ENCODE measurements around the gene C1RL.

Gene C1RL, protein sequence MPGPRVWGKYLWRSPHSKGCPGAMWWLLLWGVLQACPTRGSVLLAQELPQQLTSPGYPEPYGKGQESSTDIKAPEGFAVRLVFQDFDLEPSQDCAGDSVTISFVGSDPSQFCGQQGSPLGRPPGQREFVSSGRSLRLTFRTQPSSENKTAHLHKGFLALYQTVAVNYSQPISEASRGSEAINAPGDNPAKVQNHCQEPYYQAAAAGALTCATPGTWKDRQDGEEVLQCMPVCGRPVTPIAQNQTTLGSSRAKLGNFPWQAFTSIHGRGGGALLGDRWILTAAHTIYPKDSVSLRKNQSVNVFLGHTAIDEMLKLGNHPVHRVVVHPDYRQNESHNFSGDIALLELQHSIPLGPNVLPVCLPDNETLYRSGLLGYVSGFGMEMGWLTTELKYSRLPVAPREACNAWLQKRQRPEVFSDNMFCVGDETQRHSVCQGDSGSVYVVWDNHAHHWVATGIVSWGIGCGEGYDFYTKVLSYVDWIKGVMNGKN

DNA sequence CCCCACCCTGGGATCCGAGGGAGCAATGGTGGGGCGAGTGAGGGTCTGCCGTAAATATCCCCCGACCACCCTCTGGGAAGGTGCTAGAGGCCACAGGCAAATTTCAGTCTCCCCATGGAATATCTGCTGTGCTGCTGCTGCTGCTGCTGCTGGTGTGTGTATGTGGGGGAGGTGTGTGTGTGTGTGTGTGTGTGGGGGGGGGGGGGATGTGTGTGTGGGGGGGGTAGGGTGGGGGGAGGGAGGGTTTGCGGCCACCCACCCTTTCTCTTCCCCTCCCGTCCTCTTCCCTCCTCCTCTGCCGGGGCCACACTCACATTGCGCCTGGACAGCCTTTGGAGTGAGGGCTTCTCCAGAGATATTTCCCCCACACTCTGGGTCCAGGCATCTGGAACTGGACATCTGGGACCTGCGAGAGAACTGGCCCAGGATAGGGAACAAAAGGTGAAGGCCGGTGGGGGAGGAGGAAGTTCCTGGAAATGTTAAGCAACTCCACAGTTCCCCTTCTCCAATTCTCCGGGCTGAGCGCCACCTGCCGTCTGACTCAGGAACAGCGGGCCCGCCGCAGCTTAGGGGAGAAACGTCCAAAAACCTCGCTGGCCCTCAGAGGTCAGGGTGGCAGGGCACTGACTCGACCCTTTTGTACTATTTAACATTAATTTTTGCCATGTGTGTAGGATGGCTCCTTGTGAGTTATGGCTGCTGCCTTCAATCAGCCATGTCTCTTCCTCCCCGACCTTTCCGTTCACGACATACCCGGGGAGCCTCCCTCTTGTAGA is at the start of gene C1RL:
Gene C1RL (minus strand): TSS at position 419 of the 776 bp plus-strand sequence. CDS start 34 bp downstream, at position 385.
- Mint-ChIP-seq H3K4me1 (peaks cover 55% of the 10 kb centered on the region), H3K27me3 (no peaks in the 10 kb centered on the region), H3K27ac (peak within 1 kb of the TSS; percentile 97 to 98), H3K9me3 (peaks cover 13 to 16% of the 10 kb centered on the region in 2 donors), H3K4me3 (peak within 1 kb of the TSS; percentile 92 to 98)
- peak; percentile 32 for ATAC-seq
- DNase-seq = peak; percentile 77 to 80

DNA sequence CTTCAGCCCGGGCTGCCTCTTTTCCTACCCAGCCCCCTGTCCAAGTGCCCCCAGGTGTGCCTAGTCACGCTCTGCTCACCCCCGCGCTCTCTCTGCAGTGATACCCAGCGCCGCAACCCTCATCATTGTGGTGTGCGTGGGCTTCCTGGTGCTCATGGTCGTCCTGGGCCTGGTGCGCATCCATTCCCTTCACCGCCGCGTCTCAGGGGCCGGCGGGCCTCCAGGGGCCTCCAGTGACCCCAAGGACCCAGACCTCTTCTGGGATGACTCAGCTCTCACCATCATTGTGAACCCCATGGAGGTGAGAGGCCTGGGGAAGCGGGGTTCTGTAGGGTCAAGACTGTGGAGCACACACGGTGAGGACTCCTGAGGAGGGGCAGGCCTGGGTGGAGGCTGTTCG is 48.4 kb upstream of the C1RL start:
- Mint-ChIP-seq H3K4me1 (peaks cover 3% of the 10 kb centered on the region), H3K4me3 (no peak overlapping the region), H3K27ac (peak overlapping the region; percentile 66 to 86), H3K27me3 (peaks cover 11% of the 10 kb centered on the region), H3K9me3 (no peaks in the 10 kb centered on the region)
- DNase-seq = no peak
- no peak for ATAC-seq

DNA sequence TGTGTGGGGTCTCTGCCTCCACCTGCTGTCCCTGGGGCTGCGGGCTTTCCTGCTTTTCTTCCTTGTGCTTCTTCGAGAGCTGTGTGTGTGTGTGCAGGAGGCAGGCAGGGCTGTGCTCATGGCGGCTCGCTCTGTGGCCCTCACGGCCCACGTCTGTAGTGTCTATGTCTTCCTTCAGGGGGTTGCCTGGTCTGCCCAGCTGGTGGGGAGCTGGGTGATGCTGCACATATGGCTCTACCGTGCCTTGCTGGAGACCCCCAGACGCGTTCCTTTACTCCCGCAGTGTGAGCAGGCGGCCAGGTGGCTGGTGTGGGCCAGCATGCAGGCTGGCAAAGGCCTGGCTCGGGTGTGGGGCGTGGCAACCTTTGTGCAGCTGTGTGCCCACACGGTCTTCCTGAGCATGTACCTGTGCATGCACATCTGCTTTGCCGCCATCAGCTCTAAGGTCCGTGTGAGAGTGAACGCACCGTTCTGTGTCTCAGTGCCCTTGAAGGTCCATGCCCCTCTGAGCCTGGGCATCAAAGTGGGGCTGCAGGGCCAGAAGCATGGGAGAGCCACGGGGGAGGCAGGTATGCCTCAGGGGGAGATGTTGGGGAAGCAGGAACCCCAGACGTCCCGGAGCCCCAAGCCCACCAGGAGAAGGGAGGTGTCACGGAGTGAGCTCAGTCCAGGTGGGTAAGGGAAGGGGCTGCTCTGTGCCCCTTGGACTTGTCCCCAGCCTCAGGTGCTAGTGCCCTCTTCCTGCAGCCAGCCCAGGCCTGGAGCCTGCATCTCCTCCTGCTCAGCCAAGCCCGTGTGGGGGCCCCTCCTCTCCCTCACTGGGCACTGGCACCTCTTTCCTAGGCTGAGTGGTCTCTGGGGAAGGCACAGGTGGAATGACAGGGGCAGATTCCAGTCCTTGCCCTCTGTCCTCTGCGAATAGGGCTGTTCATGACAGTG is 47.5 kb upstream of the C1RL start:
- DNase-seq (no peak), ATAC-seq (no peak)
- Mint-ChIP-seq H3K4me1 (no peaks in the 10 kb centered on the region), H3K9me3 (no peaks in the 10 kb centered on the region), H3K27ac (peak overlapping the region in 1 of 2 donors; percentile 86), H3K4me3 (no peak overlapping the region), H3K27me3 (peaks cover 2% of the 10 kb centered on the region)

DNA sequence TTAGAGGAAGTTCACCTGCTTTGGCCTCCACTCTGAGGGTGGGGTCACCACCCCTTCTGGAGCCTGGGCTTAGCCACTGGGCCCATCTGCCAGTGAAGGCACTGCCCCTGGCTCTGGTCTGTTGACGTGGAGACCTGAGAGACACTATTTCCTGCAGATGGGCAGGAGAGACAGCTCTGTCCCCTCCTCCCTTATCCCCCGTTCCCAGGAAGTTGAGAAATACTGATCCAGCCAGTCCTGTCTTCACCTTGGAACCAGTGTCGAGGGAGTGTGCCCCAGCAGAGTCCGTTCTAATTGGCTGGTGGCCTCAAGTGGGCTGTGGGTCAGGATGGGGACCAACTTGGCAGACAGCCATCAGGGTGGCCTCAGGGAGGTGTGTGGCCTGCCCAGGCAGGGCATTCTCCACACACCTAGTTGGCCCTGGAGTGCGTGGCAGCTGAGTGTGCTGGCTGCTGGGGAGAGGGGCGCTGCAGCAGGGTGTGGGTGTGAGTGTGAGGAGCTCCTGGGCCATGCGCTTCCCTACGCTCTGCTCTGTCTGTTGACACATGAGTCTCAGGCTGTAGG is 46.5 kb upstream of the C1RL start:
- Mint-ChIP-seq H3K4me1 (no peaks in the 10 kb centered on the region), H3K9me3 (no peaks in the 10 kb centered on the region), H3K27ac (peak overlapping the region in 1 of 2 donors; percentile 8), H3K27me3 (no peaks in the 10 kb centered on the region), H3K4me3 (no peak overlapping the region)
- no peak for ATAC-seq
- DNase-seq = no peak

DNA sequence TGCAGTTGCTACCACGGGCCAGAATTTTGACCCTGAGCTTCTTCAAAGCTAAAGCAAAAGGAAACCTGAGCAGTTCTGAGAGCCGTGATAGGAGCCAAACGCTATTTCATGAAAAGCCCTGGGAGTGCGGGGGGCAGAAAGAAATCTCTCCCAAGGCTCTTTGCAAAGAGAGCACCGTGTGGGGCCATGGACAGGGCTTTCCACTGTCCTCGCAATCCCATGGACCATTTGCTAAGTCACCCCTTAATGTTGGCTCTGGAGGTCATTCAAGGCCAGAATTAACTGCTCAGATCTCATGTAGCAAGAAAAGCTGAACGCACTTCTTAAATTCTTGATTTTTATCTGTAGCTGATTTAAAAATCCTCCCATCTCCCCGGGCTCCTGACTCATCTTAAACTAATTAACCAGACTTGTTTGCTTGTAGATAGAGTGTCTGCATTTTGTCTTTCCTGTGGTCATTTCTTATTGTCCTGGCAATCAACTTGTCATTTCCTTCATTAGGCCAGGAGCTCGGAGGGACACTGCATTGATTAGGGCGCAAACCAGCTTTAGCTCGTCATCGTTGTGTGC is 46.0 kb upstream of the C1RL start:
- Mint-ChIP-seq H3K4me3 (no peak overlapping the region), H3K4me1 (no peaks in the 10 kb centered on the region), H3K27ac (peak overlapping the region in 1 of 2 donors; percentile 8), H3K27me3 (no peaks in the 10 kb centered on the region), H3K9me3 (no peaks in the 10 kb centered on the region)
- ATAC-seq = no peak
- peak in 1 of 2 donors; percentile 3 for DNase-seq

DNA sequence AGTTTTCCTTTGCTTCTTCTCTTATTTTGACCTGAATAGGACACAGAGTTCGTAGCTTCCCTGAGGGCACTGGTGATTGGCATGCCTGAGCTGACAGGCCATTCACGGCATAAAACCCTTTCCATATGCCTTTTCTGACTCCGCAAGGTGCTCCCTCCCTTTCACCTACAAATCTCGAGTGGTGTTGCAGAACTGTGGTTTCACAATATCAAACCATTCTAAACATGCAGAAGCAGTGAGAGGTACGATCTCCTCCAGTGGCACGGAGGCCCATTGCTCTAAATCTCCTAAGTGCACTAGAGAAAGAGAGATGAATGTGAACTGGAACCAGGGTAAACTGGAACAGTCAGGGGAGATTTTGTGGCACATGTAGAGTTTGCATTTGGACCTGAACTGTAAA is 45.0 kb upstream of the C1RL start:
- Mint-ChIP-seq H3K27me3 (no peaks in the 10 kb centered on the region), H3K4me3 (no peak overlapping the region), H3K27ac (no peak overlapping the region), H3K4me1 (no peaks in the 10 kb centered on the region), H3K9me3 (no peaks in the 10 kb centered on the region)
- ATAC-seq = no peak
- no peak for DNase-seq

DNA sequence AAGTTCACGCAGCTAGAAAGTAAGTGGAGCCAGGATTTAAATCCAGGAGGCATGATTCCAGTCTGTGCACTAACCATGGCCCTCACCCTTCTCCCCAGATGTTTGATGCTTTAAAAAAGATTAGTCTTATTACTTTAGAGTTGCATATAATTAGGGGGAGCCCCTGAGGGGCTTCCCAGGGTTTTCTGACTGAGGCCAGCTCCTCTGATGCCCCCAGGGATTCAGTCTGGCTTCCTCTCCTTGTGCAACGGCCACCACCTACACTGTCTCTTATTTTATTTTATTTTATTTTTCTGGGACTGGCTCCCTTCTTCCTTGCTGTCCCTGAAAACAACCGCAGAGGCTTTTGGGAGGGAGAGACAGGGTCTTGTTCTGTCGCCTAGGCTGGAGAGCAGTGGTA is 43.8 kb upstream of the C1RL start:
- H3K4me1 Mint-ChIP-seq = no peaks in the 10 kb centered on the region
- no peak overlapping the region for H3K4me3 Mint-ChIP-seq
- no peaks in the 10 kb centered on the region for H3K9me3 Mint-ChIP-seq
- no peak overlapping the region for H3K27ac Mint-ChIP-seq
- no peak for ATAC-seq
- H3K27me3 Mint-ChIP-seq = no peaks in the 10 kb centered on the region
- DNase-seq = peak in 1 of 2 donors; percentile 2

DNA sequence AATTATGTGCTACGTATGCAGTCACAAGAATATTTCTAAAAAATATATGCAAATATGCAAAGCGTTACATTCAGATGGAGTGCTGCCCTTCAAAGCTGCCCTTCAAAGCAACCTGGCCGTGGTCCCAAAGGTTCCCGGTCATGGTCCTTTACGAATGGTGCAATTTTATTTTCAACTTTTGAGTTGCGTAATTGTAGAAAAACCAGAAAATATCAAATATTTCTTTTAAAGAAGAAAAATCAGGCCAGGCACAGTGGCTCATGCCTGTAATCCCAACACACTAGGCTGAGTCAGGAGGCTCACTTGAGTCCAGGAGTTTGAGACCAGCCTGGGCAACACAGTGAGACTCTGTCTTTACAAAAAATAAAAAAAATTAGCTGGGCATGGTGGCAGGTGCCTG is 42.5 kb upstream of the C1RL start:
- no peaks in the 10 kb centered on the region for H3K4me1 Mint-ChIP-seq
- DNase-seq (no peak), ATAC-seq (no peak)
- H3K4me3 Mint-ChIP-seq = no peak overlapping the region
- no peaks in the 10 kb centered on the region for H3K27me3 Mint-ChIP-seq
- H3K27ac Mint-ChIP-seq = no peak overlapping the region
- no peaks in the 10 kb centered on the region for H3K9me3 Mint-ChIP-seq

DNA sequence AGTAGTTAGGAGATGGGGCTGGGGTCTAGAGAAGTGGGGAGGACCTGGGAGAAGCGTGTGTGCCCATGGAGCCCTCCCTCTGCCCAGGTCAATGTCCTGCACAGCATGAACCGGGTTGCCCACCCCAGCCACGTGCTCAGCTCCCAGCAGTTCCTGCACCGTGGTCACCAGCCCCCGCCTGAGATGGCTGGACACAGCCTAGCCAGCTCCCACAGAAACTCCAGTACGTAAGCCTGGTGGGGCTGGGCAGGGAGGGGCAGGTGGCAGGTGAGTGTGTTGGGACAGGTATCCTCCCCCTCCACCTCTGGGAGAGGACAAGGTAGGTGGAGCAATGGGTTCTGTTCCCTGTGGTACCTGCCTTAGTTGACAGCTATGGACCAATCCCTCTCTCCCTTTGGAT is 41.8 kb upstream of the C1RL start:
- Mint-ChIP-seq H3K27me3 (no peaks in the 10 kb centered on the region), H3K4me1 (no peaks in the 10 kb centered on the region), H3K27ac (no peak overlapping the region), H3K4me3 (no peak overlapping the region), H3K9me3 (no peaks in the 10 kb centered on the region)
- no peak for ATAC-seq
- DNase-seq = no peak

DNA sequence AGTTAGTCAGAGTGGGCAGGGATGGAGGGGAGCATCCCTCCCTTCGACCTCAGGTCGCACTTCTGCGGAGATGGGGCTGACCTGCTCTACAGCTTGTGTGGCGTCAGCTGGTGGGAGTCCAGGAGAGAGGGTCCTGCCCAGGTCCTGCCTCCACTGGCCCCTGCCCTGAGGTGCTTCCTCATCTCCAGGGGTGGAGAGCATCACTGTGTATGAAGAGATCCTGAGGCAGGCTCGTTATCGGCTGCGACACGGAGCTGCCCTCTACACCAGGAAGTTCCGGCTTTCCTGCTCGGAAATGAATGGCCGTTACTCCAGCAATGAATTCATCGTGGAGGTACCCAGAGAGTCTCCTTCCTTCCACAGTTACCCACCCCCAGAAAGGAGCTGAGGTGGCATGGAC is 41.3 kb upstream of the C1RL start:
- DNase-seq (no peak), ATAC-seq (no peak)
- no peaks in the 10 kb centered on the region for H3K27me3 Mint-ChIP-seq
- H3K4me3 Mint-ChIP-seq = no peak overlapping the region
- no peak overlapping the region for H3K27ac Mint-ChIP-seq
- H3K4me1 Mint-ChIP-seq = no peaks in the 10 kb centered on the region
- no peaks in the 10 kb centered on the region for H3K9me3 Mint-ChIP-seq

DNA sequence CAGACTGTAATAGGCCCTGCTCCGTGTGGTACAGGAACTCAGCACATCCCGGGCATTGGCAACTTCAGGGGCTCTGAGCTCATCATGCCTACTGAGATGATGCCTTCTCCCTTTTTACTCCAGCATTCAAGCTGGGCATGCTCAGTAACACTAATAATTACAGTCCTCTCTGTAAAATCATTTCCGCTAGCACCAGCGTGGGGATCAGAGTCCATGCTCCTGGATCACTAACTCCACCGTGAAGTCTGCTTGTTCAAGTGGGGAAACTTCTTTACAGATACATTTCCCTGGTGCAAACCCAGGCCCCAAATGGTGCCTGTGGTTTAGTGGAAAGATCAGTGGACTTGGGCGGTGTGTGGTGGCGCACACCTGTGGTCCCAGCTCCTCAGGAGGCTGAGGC is 37.9 kb upstream of the C1RL start:
- H3K27ac Mint-ChIP-seq = no peak overlapping the region
- no peaks in the 10 kb centered on the region for H3K4me1 Mint-ChIP-seq
- ATAC-seq (no peak), DNase-seq (no peak)
- no peaks in the 10 kb centered on the region for H3K27me3 Mint-ChIP-seq
- no peaks in the 10 kb centered on the region for H3K9me3 Mint-ChIP-seq
- H3K4me3 Mint-ChIP-seq = no peak overlapping the region

DNA sequence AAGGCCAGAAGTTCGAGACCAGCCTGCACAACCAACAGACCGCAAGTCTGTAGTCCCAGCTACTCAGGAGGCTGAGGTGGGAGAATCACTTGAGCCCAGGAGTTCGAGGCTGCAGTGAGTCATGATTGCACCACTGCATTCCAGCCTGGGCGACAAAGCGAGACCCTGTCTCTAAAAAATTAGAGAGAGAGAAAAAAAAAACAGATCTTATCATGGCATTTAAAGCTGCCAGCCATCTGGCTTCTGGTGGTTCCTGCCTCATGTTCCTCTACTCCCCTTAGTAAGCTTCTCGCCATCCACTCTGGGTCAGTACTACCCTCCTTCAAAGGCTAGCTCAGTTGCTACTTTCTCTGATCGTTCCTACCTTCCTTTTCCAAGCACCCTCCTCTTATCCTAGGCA is 37.2 kb upstream of the C1RL start:
- H3K9me3 Mint-ChIP-seq = no peaks in the 10 kb centered on the region
- no peak for ATAC-seq
- no peaks in the 10 kb centered on the region for H3K4me1 Mint-ChIP-seq
- H3K27me3 Mint-ChIP-seq = no peaks in the 10 kb centered on the region
- no peak overlapping the region for H3K4me3 Mint-ChIP-seq
- DNase-seq = no peak
- peak overlapping the region in 1 of 2 donors; percentile 19 for H3K27ac Mint-ChIP-seq

DNA sequence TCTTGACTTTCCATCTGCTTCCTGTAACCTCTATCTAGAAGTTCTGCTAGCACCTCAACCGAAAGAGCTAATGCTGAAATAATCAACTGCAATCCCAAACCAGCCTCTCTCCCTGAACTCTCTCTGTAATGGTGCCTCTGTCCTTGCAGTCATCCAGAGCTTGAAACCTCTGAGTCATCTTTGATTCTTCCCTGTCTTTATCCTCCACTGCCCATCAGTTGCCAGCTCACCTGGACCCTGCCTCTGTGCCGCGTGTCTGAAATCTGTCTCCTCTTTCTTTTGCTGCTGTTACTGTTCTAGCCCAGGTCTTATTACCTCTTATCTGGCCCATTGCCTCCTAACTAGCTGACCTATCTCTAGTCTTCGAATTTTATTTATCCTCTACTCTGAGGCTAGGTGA is 36.7 kb upstream of the C1RL start:
- Mint-ChIP-seq H3K4me3 (no peak overlapping the region), H3K27me3 (no peaks in the 10 kb centered on the region), H3K4me1 (no peaks in the 10 kb centered on the region), H3K9me3 (no peaks in the 10 kb centered on the region), H3K27ac (no peak overlapping the region)
- no peak for ATAC-seq
- no peak for DNase-seq

DNA sequence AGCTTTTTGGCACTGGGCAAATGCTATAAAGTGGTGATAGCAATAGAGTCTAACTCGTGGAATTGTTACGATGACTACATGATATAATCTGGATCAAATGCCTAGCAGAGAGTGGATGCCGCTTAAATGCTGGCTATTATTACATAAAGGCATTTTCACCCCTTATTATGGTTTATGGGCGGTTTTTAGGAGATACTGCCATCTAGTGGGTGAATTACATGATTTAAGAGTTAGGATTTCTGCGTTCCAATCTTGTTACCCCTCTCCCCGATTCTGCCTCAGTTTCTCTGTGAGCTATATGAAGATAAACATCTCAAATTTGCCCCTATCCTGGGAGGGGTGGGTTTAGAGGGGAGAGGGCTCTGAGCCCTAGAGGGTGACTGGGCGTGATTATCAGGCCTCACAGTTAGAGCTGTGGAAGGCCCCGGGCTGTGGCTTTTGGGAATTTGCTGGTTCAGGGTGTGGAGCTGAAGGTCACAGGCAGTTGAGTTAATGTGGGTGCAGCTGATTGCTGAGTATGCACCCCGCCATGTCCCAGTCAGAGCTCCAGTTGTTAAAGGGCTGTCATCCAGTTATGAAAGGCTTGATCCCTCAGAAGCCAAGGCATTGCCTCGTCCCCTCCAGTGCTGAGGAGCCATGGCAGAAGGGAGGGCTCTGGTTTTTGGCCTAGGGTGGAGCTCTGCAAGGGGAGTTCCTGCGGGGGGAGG is 35.6 kb upstream of the C1RL start:
- H3K27ac Mint-ChIP-seq = no peak overlapping the region
- H3K9me3 Mint-ChIP-seq = no peaks in the 10 kb centered on the region
- H3K27me3 Mint-ChIP-seq = no peaks in the 10 kb centered on the region
- no peaks in the 10 kb centered on the region for H3K4me1 Mint-ChIP-seq
- no peak for ATAC-seq
- no peak for DNase-seq
- no peak overlapping the region for H3K4me3 Mint-ChIP-seq

Measured in stimulated activated naive CD8-positive, alpha-beta T cell treated with anti-CD3 and anti-CD28 coated beads, Interleukin-15, amount 100 ng/mL, for 72 hours (primary cell).